ENCODE data around the gene UHRF1.
"Not testable (repeated sequence)": the region's sequence is repeated elsewhere in the genome, so short reads cannot be mapped to it uniquely, and the experiment has no call there.

UHRF1 gene

GRCh38 chr19:4971816-4972495, 62.7 kb downstream of the UHRF1 start:
- no peak for DNase-seq (ENCODE audit: low spot score)

GRCh38 chr19:4972509-4973230, 63.4 kb downstream of the UHRF1 start:
- DNase-seq (ENCODE audit: low spot score), result no peak

GRCh38 chr19:4974880-4975469, 65.7 kb downstream of the UHRF1 start:
- DNase-seq (ENCODE audit: low spot score), result no peak

- DNase-seq (ENCODE audit: low spot score), result not testable (repeated sequence)
Measured at GRCh38 chr19:4975601-4976000, 66.3 kb downstream of the UHRF1 start.

- DNase-seq (ENCODE audit: low spot score), result peak; percentile 69
Measured at GRCh38 chr19:4976401-4977298, 67.3 kb downstream of the UHRF1 start.

- DNase-seq (ENCODE audit: low spot score), result peak; percentile 71
Measured at GRCh38 chr19:4977299-4978174, 68.2 kb downstream of the UHRF1 start.

GRCh38 chr19:4979211-4979807, 70.0 kb downstream of the UHRF1 start:
- DNase-seq (ENCODE audit: low spot score), result no peak

GRCh38 chr19:4980067-4980466, 70.8 kb downstream of the UHRF1 start:
- DNase-seq (ENCODE audit: low spot score), result no peak

- DNase-seq (ENCODE audit: low spot score), result no peak
Measured at GRCh38 chr19:4980838-4981680, 71.8 kb downstream of the UHRF1 start.

GRCh38 chr19:4981681-4981958, 72.3 kb downstream of the UHRF1 start:
- peak; percentile 63 for DNase-seq (ENCODE audit: low spot score)

GRCh38 chr19:4983346-4984105, 74.2 kb downstream of the UHRF1 start:
- peak; percentile 72 for DNase-seq (ENCODE audit: low spot score)

- DNase-seq (ENCODE audit: low spot score), result no peak
Measured at GRCh38 chr19:4984106-4984380, 74.7 kb downstream of the UHRF1 start.

- no peak for DNase-seq (ENCODE audit: low spot score)
Measured at GRCh38 chr19:4984438-4984990, 75.2 kb downstream of the UHRF1 start.

- peak; percentile 50 for DNase-seq (ENCODE audit: low spot score)
Measured at GRCh38 chr19:4985551-4985991, 76.3 kb downstream of the UHRF1 start.

GRCh38 chr19:4986056-4986455, 76.8 kb downstream of the UHRF1 start:
- DNase-seq (ENCODE audit: low spot score), result no peak

- no peak for DNase-seq (ENCODE audit: low spot score)
Measured at GRCh38 chr19:4986471-4986891, 77.2 kb downstream of the UHRF1 start.

GRCh38 chr19:4987256-4987655, 78.0 kb downstream of the UHRF1 start:
- DNase-seq (ENCODE audit: low spot score), result no peak

GRCh38 chr19:4987692-4988370, 78.5 kb downstream of the UHRF1 start:
- DNase-seq (ENCODE audit: low spot score), result no peak

All from cerebellar cortex (tissue), 1 donor.